ENCODE data around the gene COL26A1.

COL26A1 gene

DNA sequence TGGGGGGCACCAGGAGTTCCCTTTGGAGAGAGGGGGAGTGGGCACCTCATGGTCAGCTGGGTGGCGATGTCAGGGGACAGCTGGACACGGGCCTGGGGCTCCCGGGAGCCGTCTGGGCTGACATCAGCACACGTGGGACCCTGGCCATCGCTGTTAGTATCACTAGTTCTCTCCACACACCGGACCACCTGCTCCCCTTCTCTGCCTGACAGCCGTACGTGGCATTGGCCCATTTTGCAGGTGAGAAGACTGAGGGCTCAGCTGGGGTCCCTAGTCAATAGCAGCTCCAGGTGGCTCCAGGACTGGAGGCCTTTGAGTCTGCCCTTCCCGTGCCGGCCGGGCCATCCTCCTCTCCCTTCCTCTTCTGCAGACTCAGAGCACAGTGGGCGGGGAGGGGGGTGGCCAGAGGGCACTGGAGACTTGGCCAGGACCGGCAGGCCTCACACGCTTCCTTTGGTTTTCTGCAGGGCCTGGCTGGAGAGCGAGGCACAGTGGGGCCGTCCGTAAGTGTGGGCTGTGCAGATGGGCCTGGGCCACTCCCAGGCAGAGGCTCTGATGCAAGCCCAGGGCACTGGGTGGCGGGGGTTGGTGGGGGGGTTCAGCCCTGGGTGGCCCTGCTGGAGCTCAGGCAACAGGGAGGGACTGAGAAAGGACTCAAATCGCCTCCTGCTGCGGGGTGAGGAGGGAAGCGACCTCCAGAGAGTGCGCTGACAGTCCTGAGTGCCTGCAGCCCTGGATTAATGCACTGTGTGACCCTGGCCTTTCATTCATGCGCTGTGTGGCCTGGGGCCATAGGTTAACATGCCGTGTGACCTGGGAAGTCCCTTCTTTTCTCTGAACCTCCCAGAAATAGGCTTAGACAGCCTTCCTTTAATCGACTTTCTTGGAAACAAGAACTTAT, 188.2 kb downstream of the COL26A1 start:
- H3K36me3 ChIP-seq: no peaks in the 10 kb centered on the region
- peak; percentile 9 for DNase-seq
- H3K4me3 ChIP-seq (ENCODE audit: low read depth, low read length): no peak overlapping the region
- TF ChIP-seq, protein P1, sequence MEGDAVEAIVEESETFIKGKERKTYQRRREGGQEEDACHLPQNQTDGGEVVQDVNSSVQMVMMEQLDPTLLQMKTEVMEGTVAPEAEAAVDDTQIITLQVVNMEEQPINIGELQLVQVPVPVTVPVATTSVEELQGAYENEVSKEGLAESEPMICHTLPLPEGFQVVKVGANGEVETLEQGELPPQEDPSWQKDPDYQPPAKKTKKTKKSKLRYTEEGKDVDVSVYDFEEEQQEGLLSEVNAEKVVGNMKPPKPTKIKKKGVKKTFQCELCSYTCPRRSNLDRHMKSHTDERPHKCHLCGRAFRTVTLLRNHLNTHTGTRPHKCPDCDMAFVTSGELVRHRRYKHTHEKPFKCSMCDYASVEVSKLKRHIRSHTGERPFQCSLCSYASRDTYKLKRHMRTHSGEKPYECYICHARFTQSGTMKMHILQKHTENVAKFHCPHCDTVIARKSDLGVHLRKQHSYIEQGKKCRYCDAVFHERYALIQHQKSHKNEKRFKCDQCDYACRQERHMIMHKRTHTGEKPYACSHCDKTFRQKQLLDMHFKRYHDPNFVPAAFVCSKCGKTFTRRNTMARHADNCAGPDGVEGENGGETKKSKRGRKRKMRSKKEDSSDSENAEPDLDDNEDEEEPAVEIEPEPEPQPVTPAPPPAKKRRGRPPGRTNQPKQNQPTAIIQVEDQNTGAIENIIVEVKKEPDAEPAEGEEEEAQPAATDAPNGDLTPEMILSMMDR (IDR thresholded peaks at IDR 0.05; ENCODE audit: low read depth, low read length): no peak
- H3K27me3 ChIP-seq (ENCODE audit: insufficient read depth, low read depth, severe bottlenecking): no peaks in the 10 kb centered on the region
- H3K9me3 ChIP-seq (ENCODE audit: severe bottlenecking): no peaks in the 10 kb centered on the region
- H3K27ac ChIP-seq: no peak overlapping the region

DNA sequence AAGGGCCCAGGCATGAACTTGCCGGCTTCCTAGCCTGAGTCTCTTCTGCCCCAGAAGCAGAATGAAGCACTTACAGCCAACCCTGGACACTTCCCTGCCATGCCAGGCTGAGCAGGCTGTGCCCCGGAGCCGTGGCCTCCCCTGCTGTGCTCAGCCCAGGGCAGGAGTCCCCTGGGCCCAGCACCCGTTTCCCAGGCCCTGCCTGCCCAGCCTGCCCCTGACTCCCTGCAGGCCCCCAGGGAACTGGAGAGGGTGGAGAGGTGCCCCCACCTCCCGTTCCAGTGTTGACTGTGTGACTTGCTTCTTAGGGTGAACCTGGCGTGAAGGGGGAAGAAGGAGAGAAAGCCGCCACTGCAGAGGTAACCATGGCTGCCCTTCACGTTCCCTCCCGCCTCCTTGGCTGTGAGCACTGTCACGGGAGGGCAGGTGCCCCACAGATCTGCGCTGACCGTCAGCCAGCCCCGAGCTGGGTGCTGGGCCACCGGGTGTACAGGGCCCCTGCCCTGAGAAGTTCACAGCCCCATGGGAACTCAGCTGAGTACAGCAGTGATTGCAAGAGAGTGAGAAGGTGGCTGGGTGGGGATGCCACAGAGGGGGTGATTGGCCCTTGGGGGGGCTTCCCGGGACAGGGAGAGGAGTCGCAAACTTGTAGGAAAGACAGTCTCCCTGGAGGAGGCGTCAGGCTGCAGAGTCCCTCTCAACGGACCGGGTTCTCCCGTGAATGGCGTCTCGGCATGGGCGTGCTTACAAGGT, 190.5 kb downstream of the COL26A1 start:
- Histone ChIP-seq H3K27ac (no peak overlapping the region), H3K4me3 (ENCODE audit: low read depth, low read length) (no peak overlapping the region), H3K36me3 (no peaks in the 10 kb centered on the region), H3K27me3 (ENCODE audit: insufficient read depth, low read depth, severe bottlenecking) (no peaks in the 10 kb centered on the region), H3K9me3 (ENCODE audit: severe bottlenecking) (no peaks in the 10 kb centered on the region)
- no peak for DNase-seq
- TF ChIP-seq, protein P1 (IDR thresholded peaks at IDR 0.05; ENCODE audit: low read depth, low read length): no peak

DNA sequence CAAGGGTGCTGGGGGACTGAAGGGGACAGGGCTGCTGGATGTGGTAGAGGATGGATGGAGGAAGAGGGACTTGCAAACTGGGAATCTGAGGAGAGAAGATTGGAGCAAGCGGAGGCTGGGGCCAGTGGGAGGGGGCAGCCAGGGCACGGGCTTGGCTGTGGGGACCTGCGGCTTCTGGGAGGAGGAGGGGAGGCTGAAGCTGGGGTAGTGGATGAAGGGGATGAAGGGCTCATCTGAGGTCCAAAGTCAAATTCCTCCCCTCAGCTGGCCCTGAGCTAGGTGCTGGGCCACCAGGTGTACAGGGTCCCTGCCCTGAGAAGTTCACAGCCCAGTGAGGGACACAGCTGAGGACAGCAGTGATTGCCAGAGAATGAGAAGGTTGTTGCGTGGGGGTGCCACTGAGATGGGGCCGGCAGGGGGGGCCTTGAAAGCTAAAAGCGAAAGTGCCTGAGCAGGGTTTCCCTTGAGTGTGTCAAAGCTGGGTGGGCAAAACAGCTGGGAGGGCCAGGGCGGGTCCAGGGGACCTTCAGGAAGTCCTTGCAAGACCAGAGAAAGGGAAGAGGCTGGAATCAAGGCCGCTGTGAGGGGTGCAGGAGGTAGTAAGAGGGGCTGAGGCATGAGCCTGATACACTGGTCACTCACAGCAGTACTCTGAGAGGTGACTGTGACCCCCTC, 191.2 kb downstream of the COL26A1 start:
- H3K27ac ChIP-seq: no peak overlapping the region
- H3K9me3 ChIP-seq (ENCODE audit: severe bottlenecking): no peaks in the 10 kb centered on the region
- H3K4me3 ChIP-seq (ENCODE audit: low read depth, low read length): no peak overlapping the region
- no peaks in the 10 kb centered on the region for H3K27me3 ChIP-seq (ENCODE audit: insufficient read depth, low read depth, severe bottlenecking)
- TF ChIP-seq, protein P1 (IDR thresholded peaks at IDR 0.05; ENCODE audit: low read depth, low read length): no peak
- no peak for DNase-seq
- H3K36me3 ChIP-seq: no peaks in the 10 kb centered on the region

GRCh38 chr7:101554584-101555268, 192.1 kb downstream of the COL26A1 start:
- no peak for DNase-seq
- H3K9me3 ChIP-seq (ENCODE audit: severe bottlenecking): no peaks in the 10 kb centered on the region
- H3K36me3 ChIP-seq: no peaks in the 10 kb centered on the region
- TF ChIP-seq, protein P1 (IDR thresholded peaks at IDR 0.05; ENCODE audit: low read depth, low read length): no peak
- no peak overlapping the region for H3K4me3 ChIP-seq (ENCODE audit: low read depth, low read length)
- H3K27me3 ChIP-seq (ENCODE audit: insufficient read depth, low read depth, severe bottlenecking): no peaks in the 10 kb centered on the region
- H3K27ac ChIP-seq: no peak overlapping the region

GRCh38 chr7:101555269-101555920, 192.7 kb downstream of the COL26A1 start:
- H3K4me3 ChIP-seq (ENCODE audit: low read depth, low read length): no peak overlapping the region
- TF ChIP-seq, protein P1 (IDR thresholded peaks at IDR 0.05; ENCODE audit: low read depth, low read length): no peak
- H3K9me3 ChIP-seq (ENCODE audit: severe bottlenecking): no peaks in the 10 kb centered on the region
- no peaks in the 10 kb centered on the region for H3K27me3 ChIP-seq (ENCODE audit: insufficient read depth, low read depth, severe bottlenecking)
- no peaks in the 10 kb centered on the region for H3K36me3 ChIP-seq
- H3K27ac ChIP-seq: no peak overlapping the region
- no peak for DNase-seq

Measured in WERI-Rb-1 (cell line).